ENCODE results near the gene PMPCB.
"Not testable (repeated sequence)": the region's sequence is repeated elsewhere in the genome, so short reads cannot be mapped to it uniquely, and the experiment has no call there.

The PMPCB gene

DNA sequence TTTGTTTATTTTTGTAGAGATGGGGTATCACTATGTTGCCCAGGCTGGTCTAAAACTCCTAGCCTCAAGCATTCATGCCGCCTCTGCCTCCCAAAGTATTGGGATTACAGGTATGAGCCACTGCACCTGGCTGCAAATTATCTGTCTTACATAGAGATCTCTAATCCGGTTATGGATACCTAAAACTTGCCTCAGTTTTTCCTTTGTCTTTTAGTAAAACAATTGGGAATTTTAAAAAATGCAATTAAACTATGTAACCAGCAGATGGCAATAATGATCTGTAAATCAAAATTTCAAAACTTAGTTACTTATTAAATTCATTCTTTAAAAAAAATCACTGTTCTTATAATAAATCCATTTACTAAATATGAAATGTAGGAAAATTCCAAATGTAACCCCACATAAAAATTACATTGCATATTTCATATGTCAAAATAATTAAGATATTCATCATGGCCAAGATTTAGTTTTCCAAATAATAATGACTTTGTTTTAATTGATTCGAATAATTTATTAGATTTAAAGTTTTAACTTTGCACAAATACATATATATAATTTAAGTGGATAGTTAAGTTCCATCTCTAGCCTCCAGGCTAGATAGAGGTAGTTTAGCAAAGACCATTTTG is 14.3 kb upstream of the PMPCB start:
- H3K27me3 ChIP-seq (ENCODE audit: control insufficient read depth, insufficient read depth, low read length): peaks cover 30% of the 10 kb centered on the region
- not testable (repeated sequence) for H3K9me3 ChIP-seq (ENCODE audit: control insufficient read depth, insufficient read depth, low read length); H3K4me1 ChIP-seq (ENCODE audit: control insufficient read depth, insufficient read depth, low read length); H3K36me3 ChIP-seq (ENCODE audit: control insufficient read depth, insufficient read depth, low read length); H3K9ac ChIP-seq (ENCODE audit: low read depth, low read length); H3K27ac ChIP-seq (ENCODE audit: low read depth, low read length); H3K4me3 ChIP-seq (ENCODE audit: low read depth, low read length)

DNA sequence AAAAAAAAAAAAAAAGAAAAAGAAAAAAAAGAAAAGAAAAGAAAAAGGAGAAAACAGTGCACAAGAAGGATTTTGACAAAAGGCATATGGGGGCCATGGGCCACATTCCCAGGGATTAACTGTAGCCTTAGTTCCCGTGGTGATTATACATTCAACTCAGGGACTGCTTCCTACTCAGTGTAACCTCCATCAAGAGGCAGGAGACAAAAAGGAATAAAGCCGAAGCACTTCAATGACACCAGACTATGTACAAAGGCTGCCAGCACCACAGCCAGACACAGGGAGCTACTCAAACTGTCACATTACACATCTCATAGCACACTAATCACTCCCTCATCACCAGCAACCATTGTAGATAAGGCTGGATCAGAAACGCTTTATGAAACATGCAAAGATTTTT is 5.1 kb upstream of the PMPCB start:
- Histone ChIP-seq H3K4me1 (ENCODE audit: control insufficient read depth, insufficient read depth, low read length) (peaks cover 4% of the 10 kb centered on the region; the same call in 1 of the 2 replicates), H3K9me3 (ENCODE audit: control insufficient read depth, insufficient read depth, low read length) (no peaks in the 10 kb centered on the region), H3K9ac (ENCODE audit: low read depth, low read length) (no peak overlapping the region), H3K4me3 (ENCODE audit: low read depth, low read length) (no peak overlapping the region), H3K27me3 (ENCODE audit: control insufficient read depth, insufficient read depth, low read length) (no peaks in the 10 kb centered on the region), H3K36me3 (ENCODE audit: control insufficient read depth, insufficient read depth, low read length) (no peaks in the 10 kb centered on the region), H3K27ac (ENCODE audit: low read depth, low read length) (no peak overlapping the region)

GRCh38 chr7:103293526-103293925 is 3.7 kb upstream of the PMPCB start:
- no peak overlapping the region for H3K9ac ChIP-seq (ENCODE audit: low read depth, low read length)
- no peaks in the 10 kb centered on the region for H3K9me3 ChIP-seq (ENCODE audit: control insufficient read depth, insufficient read depth, low read length)
- H3K27me3 ChIP-seq (ENCODE audit: control insufficient read depth, insufficient read depth, low read length): no peaks in the 10 kb centered on the region
- peaks cover 2% of the 10 kb centered on the region; the same call in 1 of the 2 replicates for H3K36me3 ChIP-seq (ENCODE audit: control insufficient read depth, insufficient read depth, low read length)
- H3K27ac ChIP-seq (ENCODE audit: low read depth, low read length): no peak overlapping the region
- no peak overlapping the region for H3K4me3 ChIP-seq (ENCODE audit: low read depth, low read length)
- peaks cover 7% of the 10 kb centered on the region; the same call in 1 of the 2 replicates for H3K4me1 ChIP-seq (ENCODE audit: control insufficient read depth, insufficient read depth, low read length)

GRCh38 chr7:103297837-103298179 is 573 bp downstream of the PMPCB start:
- peak overlapping the region; percentile 80 for H3K4me3 ChIP-seq (ENCODE audit: low read depth, low read length)
- H3K27me3 ChIP-seq (ENCODE audit: control insufficient read depth, insufficient read depth, low read length): no peaks in the 10 kb centered on the region
- no peaks in the 10 kb centered on the region for H3K9me3 ChIP-seq (ENCODE audit: control insufficient read depth, insufficient read depth, low read length)
- peaks cover 44% of the 10 kb centered on the region for H3K36me3 ChIP-seq (ENCODE audit: control insufficient read depth, insufficient read depth, low read length)
- H3K9ac ChIP-seq (ENCODE audit: low read depth, low read length): peak overlapping the region; percentile 84
- H3K4me1 ChIP-seq (ENCODE audit: control insufficient read depth, insufficient read depth, low read length): peaks cover 8% of the 10 kb centered on the region; the same call in 1 of the 2 replicates
- peak overlapping the region; percentile 90 for H3K27ac ChIP-seq (ENCODE audit: low read depth, low read length)

- H3K4me1 ChIP-seq (ENCODE audit: control insufficient read depth, insufficient read depth, low read length): peaks cover 8% of the 10 kb centered on the region; the same call in 1 of the 2 replicates
- no peak overlapping the region for H3K9ac ChIP-seq (ENCODE audit: low read depth, low read length)
- no peaks in the 10 kb centered on the region for H3K9me3 ChIP-seq (ENCODE audit: control insufficient read depth, insufficient read depth, low read length)
- H3K27me3 ChIP-seq (ENCODE audit: control insufficient read depth, insufficient read depth, low read length): no peaks in the 10 kb centered on the region
- H3K27ac ChIP-seq (ENCODE audit: low read depth, low read length): no peak overlapping the region
- no peak overlapping the region for H3K4me3 ChIP-seq (ENCODE audit: low read depth, low read length)
- H3K36me3 ChIP-seq (ENCODE audit: control insufficient read depth, insufficient read depth, low read length): peaks cover 63% of the 10 kb centered on the region
These were observed 2.4 kb downstream of the PMPCB start for GRCh38 chr7:103299660-103300059.

- no peak overlapping the region for H3K27ac ChIP-seq (ENCODE audit: low read depth, low read length)
- peaks cover 80% of the 10 kb centered on the region for H3K36me3 ChIP-seq (ENCODE audit: control insufficient read depth, insufficient read depth, low read length)
- no peak overlapping the region for H3K4me3 ChIP-seq (ENCODE audit: low read depth, low read length)
- H3K9me3 ChIP-seq (ENCODE audit: control insufficient read depth, insufficient read depth, low read length): no peaks in the 10 kb centered on the region
- peaks cover 8% of the 10 kb centered on the region; the same call in 1 of the 2 replicates for H3K4me1 ChIP-seq (ENCODE audit: control insufficient read depth, insufficient read depth, low read length)
- H3K9ac ChIP-seq (ENCODE audit: low read depth, low read length): no peak overlapping the region
- no peaks in the 10 kb centered on the region for H3K27me3 ChIP-seq (ENCODE audit: control insufficient read depth, insufficient read depth, low read length)
These were observed 4.2 kb downstream of the PMPCB start for GRCh38 chr7:103301441-103301840.

DNA sequence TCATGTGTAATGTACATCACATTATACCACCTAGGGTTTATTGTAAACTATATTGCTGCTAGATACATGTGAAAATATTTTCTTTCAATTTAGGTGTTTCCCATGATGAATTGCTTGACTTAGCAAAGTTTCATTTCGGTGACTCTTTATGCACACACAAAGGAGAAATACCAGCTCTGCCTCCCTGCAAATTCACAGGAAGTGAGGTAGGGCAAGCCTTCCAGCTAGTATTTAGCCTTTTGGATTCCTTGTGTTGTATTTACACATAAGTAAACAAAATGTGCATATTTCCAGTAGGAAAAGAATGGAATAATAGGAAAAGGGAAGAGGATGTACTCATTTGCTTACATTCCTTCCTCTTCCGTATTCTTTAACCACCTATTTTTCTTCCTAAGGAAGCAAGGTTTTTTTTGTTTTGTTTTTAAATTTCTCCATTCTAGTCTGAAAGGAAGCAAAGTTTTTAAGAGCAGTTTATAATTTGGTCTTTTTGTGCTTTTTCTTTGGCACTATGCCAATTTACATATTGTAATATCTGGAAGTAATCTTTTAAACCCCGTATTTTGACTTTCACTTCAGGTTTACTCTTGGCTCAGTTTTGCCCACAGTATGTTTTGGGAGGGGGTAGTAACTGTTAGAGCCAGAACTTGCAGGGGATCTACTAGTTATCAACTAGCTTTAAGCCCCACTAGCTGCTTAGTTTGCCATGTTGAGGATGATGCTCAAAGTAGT is 10.4 kb downstream of the PMPCB start:
- H3K4me3 ChIP-seq (ENCODE audit: low read depth, low read length): no peak overlapping the region
- no peak overlapping the region for H3K27ac ChIP-seq (ENCODE audit: low read depth, low read length)
- H3K4me1 ChIP-seq (ENCODE audit: control insufficient read depth, insufficient read depth, low read length): no peaks in the 10 kb centered on the region
- H3K27me3 ChIP-seq (ENCODE audit: control insufficient read depth, insufficient read depth, low read length): no peaks in the 10 kb centered on the region
- H3K9me3 ChIP-seq (ENCODE audit: control insufficient read depth, insufficient read depth, low read length): no peaks in the 10 kb centered on the region
- H3K9ac ChIP-seq (ENCODE audit: low read depth, low read length): no peak overlapping the region
- peaks cover 100% of the 10 kb centered on the region for H3K36me3 ChIP-seq (ENCODE audit: control insufficient read depth, insufficient read depth, low read length)

GRCh38 chr7:103314852-103315251 is 17.6 kb downstream of the PMPCB start:
- H3K27ac ChIP-seq (ENCODE audit: low read depth, low read length): no peak overlapping the region
- no peak overlapping the region for H3K9ac ChIP-seq (ENCODE audit: low read depth, low read length)
- H3K36me3 ChIP-seq (ENCODE audit: control insufficient read depth, insufficient read depth, low read length): peaks cover 98% of the 10 kb centered on the region

DNA sequence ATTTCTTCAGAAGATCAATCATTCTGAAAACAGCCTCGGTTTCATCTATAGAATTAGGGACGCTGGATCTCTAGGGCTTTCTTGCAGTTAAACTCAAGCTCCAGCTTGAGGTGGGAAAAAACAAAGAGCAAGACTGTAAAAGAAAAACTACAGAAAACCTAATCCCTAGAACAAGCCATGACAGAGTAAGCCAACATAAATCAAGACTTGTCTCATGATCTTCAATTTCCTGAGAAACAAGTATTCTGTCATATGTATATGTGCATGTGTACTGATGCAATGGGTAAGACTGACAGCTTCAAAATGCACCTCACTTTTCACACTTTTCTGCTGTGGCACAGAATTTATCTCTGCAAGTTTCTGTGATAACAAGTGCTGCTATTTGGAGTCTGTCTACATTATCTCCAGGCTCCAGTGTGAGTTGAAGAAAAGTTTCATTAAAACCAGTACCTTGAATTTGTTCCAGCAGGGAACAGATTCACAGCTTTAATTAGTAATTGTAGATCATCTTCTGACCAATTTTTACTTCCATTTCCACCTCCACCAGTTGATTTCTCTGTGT is 19.2 kb downstream of the PMPCB start:
- Histone ChIP-seq H3K9me3 (ENCODE audit: control insufficient read depth, insufficient read depth, low read length) (no peaks in the 10 kb centered on the region), H3K36me3 (ENCODE audit: control insufficient read depth, insufficient read depth, low read length) (peaks cover 93% of the 10 kb centered on the region), H3K27me3 (ENCODE audit: control insufficient read depth, insufficient read depth, low read length) (no peaks in the 10 kb centered on the region), H3K27ac (ENCODE audit: low read depth, low read length) (no peak overlapping the region), H3K4me3 (ENCODE audit: low read depth, low read length) (no peak overlapping the region), H3K4me1 (ENCODE audit: control insufficient read depth, insufficient read depth, low read length) (no peaks in the 10 kb centered on the region), H3K9ac (ENCODE audit: low read depth, low read length) (no peak overlapping the region)

More at GRCh38 chr7:103314852-103315251, 17.6 kb downstream of the PMPCB start:
- no peaks in the 10 kb centered on the region for H3K9me3 ChIP-seq (ENCODE audit: control insufficient read depth, insufficient read depth, low read length)
- no peaks in the 10 kb centered on the region for H3K4me1 ChIP-seq (ENCODE audit: control insufficient read depth, insufficient read depth, low read length)
- no peaks in the 10 kb centered on the region for H3K27me3 ChIP-seq (ENCODE audit: control insufficient read depth, insufficient read depth, low read length)
- no peak overlapping the region for H3K4me3 ChIP-seq (ENCODE audit: low read depth, low read length)

- Histone ChIP-seq H3K9ac (ENCODE audit: low read depth, low read length) (no peak overlapping the region), H3K27ac (ENCODE audit: low read depth, low read length) (no peak overlapping the region), H3K9me3 (ENCODE audit: control insufficient read depth, insufficient read depth, low read length) (no peaks in the 10 kb centered on the region), H3K4me3 (ENCODE audit: low read depth, low read length) (no peak overlapping the region), H3K27me3 (ENCODE audit: control insufficient read depth, insufficient read depth, low read length) (no peaks in the 10 kb centered on the region), H3K4me1 (ENCODE audit: control insufficient read depth, insufficient read depth, low read length) (no peaks in the 10 kb centered on the region), H3K36me3 (ENCODE audit: control insufficient read depth, insufficient read depth, low read length) (peaks cover 93% of the 10 kb centered on the region)
These were observed 19.8 kb downstream of the PMPCB start for GRCh38 chr7:103317009-103317408.

GRCh38 chr7:103325744-103326143 is 28.5 kb downstream of the PMPCB start:
- no peak overlapping the region for H3K9ac ChIP-seq (ENCODE audit: low read depth, low read length)
- H3K27ac ChIP-seq (ENCODE audit: low read depth, low read length): no peak overlapping the region
- no peaks in the 10 kb centered on the region for H3K9me3 ChIP-seq (ENCODE audit: control insufficient read depth, insufficient read depth, low read length)
- H3K36me3 ChIP-seq (ENCODE audit: control insufficient read depth, insufficient read depth, low read length): peaks cover 63% of the 10 kb centered on the region
- no peak overlapping the region for H3K4me3 ChIP-seq (ENCODE audit: low read depth, low read length)
- no peaks in the 10 kb centered on the region for H3K27me3 ChIP-seq (ENCODE audit: control insufficient read depth, insufficient read depth, low read length)
- H3K4me1 ChIP-seq (ENCODE audit: control insufficient read depth, insufficient read depth, low read length): peaks cover 15% of the 10 kb centered on the region

Data from HUES48 (cell line).